Amniotic stem cell (primary cell): ENCODE data around the gene ERCC5.

Experiments
- DNase-seq: peaks from one replicate; lab custom pipeline; 2025; lab: John Stamatoyannopoulos, UW

Gene ERCC5

GRCh38 chr13:102845289-102845629, 573 bp upstream of the ERCC5 start:
- no peak for DNase-seq

- DNase-seq: peak; percentile 25
Observed at GRCh38 chr13:102846261-102847015, 606 bp downstream of the ERCC5 start.

GRCh38 chr13:102847272-102848234, 1.7 kb downstream of the ERCC5 start:
- peak; percentile 1 for DNase-seq

- DNase-seq: no peak
Observed at GRCh38 chr13:102848956-102849355, 3.1 kb downstream of the ERCC5 start.

- DNase-seq: no peak
Observed at GRCh38 chr13:102852556-102852955, 6.7 kb downstream of the ERCC5 start.

- no peak for DNase-seq
Observed at GRCh38 chr13:102854675-102855074, 8.8 kb downstream of the ERCC5 start.

GRCh38 chr13:102856557-102856956, 10.7 kb downstream of the ERCC5 start:
- no peak for DNase-seq

GRCh38 chr13:102862624-102863210, 16.9 kb downstream of the ERCC5 start:
- no peak for DNase-seq

- no peak for DNase-seq
Observed at GRCh38 chr13:102863590-102863989, 17.8 kb downstream of the ERCC5 start.

- no peak for DNase-seq
Observed at GRCh38 chr13:102868366-102868936, 22.6 kb downstream of the ERCC5 start.

GRCh38 chr13:102869948-102870676, 24.3 kb downstream of the ERCC5 start:
- DNase-seq: peak; percentile 1

GRCh38 chr13:102870677-102871415, 25.0 kb downstream of the ERCC5 start:
- DNase-seq: peak; percentile 14

- no peak for DNase-seq
Observed at GRCh38 chr13:102872131-102872530, 26.3 kb downstream of the ERCC5 start.

GRCh38 chr13:102872531-102872930, 26.7 kb downstream of the ERCC5 start:
- DNase-seq: no peak

- DNase-seq: no peak
Observed at GRCh38 chr13:102873653-102874052, 27.8 kb downstream of the ERCC5 start.

- DNase-seq: no peak
Observed at GRCh38 chr13:102875256-102875655, 29.4 kb downstream of the ERCC5 start.

GRCh38 chr13:102877303-102877702, 31.5 kb downstream of the ERCC5 start:
- no peak for DNase-seq

GRCh38 chr13:102878481-102878880, 32.6 kb downstream of the ERCC5 start:
- DNase-seq: no peak

- no peak for DNase-seq
Observed at GRCh38 chr13:102879793-102880499, 34.1 kb downstream of the ERCC5 start.
